Psoas muscle (tissue), 8 donors: ENCODE data around the gene SCNN1A. TPM values are rescaled to one million over a fixed set of nuclear protein-coding genes. Genes with fewer than 3 reads are reported as not detected.

Source experiments
- ATAC-seq, 4 donors: fragments of 200-7000 bp; cut with Tn5 transposase; one replicate each; pipeline ENCODE4 v1.9.1; 2020; ENCODE audit warnings: moderate library complexity in 3 of 4, mild to moderate bottlenecking in 2 of 4
- DNase-seq, 2 donors: peaks; one replicate each; pipeline ENCODE4 v3.0.0-alpha.2; 2020
- H3K27ac ChIP-seq: fragments of 200-600 bp; one replicate; pipeline ENCODE4 v1.8.0; 2022
- H3K27me3 ChIP-seq, 3 donors: fragments of 200-600 bp in 1 of 3; one replicate each; pipeline versions ENCODE4 v1.6.1 to v1.8.0; 2013 to 2022; ENCODE audit warnings: low read length in 2 of 3, mild to moderate bottlenecking in 2 of 3, moderate library complexity in 1 of 3; ENCODE audit not compliant: insufficient read depth in 3 of 3
- H3K36me3 ChIP-seq, 2 donors: fragments of 200-600 bp in 1 of 2; one replicate each; pipeline versions ENCODE4 v1.6.1 to v1.8.0; 2013 to 2022; ENCODE audit warnings: low read depth in 1 of 2, mild to moderate bottlenecking in 1 of 2, moderate library complexity in 1 of 2; ENCODE audit not compliant: insufficient read depth in 1 of 2
- H3K4me1 ChIP-seq: fragments of 200-600 bp; one replicate; pipeline ENCODE4 v1.8.0; 2022
- H3K4me3 ChIP-seq: fragments of 200-600 bp; one replicate; pipeline ENCODE4 v1.8.0; 2022; ENCODE audit warnings: mild to moderate bottlenecking
- H3K9me3 ChIP-seq: fragments of 200-600 bp; one replicate; pipeline ENCODE4 v1.8.0; 2022
- WGBS, 3 donors: extraction: QIAGEN DNeasy Blood & Tissue Kit; methylation state at CpG; one replicate each; pipeline versions ENCODE4 v1.1.6 to v1.1.7; 2013; 5-methylcytosine and 5-hydroxymethylcytosine counted together
- intact Hi-C, 2 donors: fragments of 100-400 bp; cut with DNase I; formaldehyde crosslinking; loops; one replicate each; pipeline versions ENCODE4 v1.11.0 to v1.14.2; 2022
- polyA plus RNA-seq, 3 donors: library from polyadenylated mRNA; stranded (reverse); fragments of 200-250 nt; gene quantifications; one replicate each; pipeline ENCODE4 v1.2.3, GENCODE V29; 2013
- total RNA-seq, 4 donors: library from RNA; stranded (reverse); fragmentation: NEBNext Ultra II Directional in 2 of 4; extraction: Animal tissue kit (Norgen Biotek cat#: 25700) in 2 of 4; gene quantifications; one replicate each; pipeline versions ENCODE4 v1.2.1 to v1.2.4, GENCODE V29; 2021 to 2023
- TF ChIP-seq, protein P1 (sequence below): fragments of 200-600 bp; IDR thresholded peaks from one replicate; pipeline ENCODE4 v1.8.0; 2022; ENCODE audit warnings: antibody characterized with exemption
- donor health status: healthy with polysubstance abuse.
- donor health status: DM: no; HTN: no; CAD: no; lungs with moderate emphysema.
- donor health status: Bipolar disorder and iron deficiency.
- donor health status: healthy.
- donor health status: DM: yes; HTN: yes; CAD: no.
- donor health status: DM: no; HTN: no; CAD: no.
- donor health status: DM: no; HTN: no; CAD: no.
- donor health status: DM: yes; HTN: yes; CAD: no.

The SCNN1A gene
- total and polyA plus RNA-seq, 7 donors: 0.03 to 0.57 (median 0.39) TPM

DNA sequence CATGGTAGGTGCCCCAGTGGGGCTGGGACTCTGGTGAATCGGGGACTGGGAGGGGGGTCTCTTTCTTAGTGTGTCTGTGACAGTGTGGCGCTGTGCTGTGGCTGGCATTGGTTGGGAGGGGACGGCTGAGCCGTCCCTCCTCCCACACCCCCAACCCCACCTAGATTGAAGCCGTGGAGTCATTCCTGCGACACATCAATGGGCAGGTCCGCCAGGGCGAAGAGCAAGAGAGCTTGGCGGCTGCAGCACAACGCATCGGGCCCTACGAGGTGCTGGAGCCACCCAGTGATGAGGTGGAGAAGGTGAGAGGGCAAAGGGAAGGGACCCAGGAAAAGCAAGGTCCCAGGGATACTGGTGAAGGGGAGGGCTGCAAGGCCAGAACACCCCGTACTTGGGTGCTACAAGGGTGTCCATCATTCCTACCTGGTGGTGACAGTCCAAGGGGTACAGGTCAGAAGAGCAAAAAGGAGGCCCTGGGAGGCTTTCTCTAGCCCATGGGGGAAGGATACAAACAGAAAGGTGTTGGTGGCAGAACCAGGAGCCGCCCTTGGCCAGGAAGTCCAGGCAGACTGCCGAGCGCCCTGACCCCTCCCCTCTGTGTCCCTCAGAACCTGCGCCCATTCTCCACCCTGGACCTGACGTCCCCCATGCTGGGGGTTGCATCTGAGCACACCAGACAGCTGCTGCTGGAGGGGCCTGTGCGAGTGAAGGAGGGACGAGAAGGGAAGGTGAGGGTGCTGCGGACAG, 57.5 kb downstream of the SCNN1A start:
- no peak overlapping the region for H3K27ac ChIP-seq
- no peak for ATAC-seq
- no peaks in the 10 kb centered on the region for H3K9me3 ChIP-seq
- no peak overlapping the region for H3K4me3 ChIP-seq
- H3K4me1 ChIP-seq: peaks cover 13% of the 10 kb centered on the region
- WGBS, 3 donors: 85 to 90% (median 90%) methylated on average over 21 of the region's 21 CpGs
- peak in 1 of 2 donors; percentile 41 for DNase-seq
- H3K36me3 ChIP-seq: no peaks in the 10 kb centered on the region
- H3K27me3 ChIP-seq: no peaks in the 10 kb centered on the region
- intact Hi-C loops: no loop called here
- TF ChIP-seq, protein P1, sequence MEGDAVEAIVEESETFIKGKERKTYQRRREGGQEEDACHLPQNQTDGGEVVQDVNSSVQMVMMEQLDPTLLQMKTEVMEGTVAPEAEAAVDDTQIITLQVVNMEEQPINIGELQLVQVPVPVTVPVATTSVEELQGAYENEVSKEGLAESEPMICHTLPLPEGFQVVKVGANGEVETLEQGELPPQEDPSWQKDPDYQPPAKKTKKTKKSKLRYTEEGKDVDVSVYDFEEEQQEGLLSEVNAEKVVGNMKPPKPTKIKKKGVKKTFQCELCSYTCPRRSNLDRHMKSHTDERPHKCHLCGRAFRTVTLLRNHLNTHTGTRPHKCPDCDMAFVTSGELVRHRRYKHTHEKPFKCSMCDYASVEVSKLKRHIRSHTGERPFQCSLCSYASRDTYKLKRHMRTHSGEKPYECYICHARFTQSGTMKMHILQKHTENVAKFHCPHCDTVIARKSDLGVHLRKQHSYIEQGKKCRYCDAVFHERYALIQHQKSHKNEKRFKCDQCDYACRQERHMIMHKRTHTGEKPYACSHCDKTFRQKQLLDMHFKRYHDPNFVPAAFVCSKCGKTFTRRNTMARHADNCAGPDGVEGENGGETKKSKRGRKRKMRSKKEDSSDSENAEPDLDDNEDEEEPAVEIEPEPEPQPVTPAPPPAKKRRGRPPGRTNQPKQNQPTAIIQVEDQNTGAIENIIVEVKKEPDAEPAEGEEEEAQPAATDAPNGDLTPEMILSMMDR: no peak

DNA sequence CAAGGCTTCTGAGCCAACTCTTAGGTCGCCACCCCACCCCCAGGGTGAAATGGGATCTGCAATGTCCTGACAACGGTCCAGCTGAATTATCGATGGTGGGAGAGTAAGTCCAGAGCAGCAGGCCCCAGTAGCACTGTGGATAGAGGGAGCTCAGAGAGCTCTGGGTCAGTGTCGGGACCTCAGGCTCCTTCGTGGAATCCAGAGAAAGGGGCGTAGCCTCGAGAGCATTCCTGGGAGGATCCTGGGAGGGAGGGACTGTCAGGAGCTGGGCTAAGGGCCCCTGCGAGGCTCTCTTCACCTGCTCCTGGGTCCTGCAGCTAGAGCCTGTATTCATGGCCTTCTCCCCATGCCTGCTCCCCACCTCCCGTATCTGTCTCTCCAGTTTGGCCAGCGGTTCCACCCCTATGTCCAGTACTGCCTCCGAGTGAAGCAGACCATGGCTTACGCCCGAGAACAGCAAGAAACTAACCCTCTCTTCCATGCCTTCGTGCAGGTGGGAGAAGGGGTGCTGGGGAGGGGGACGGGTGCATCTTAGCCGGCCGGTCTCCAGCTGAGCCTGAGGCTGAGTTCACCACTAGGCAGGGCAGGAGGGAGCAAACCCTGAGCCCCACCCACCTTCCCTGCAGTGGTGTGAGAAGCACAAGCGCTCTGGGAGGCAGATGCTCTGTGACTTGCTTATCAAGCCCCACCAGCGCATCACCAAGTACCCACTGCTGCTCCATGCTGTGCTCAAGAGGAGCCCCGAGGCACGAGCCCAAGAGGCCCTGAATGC, 58.3 kb downstream of the SCNN1A start:
- 80 to 88% (median 84%) methylated on average over 21 of the region's 21 CpGs for WGBS, 3 donors
- Histone ChIP-seq H3K36me3 (no peaks in the 10 kb centered on the region), H3K27ac (no peak overlapping the region), H3K27me3 (no peaks in the 10 kb centered on the region), H3K4me3 (no peak overlapping the region), H3K4me1 (peaks cover 5% of the 10 kb centered on the region), H3K9me3 (no peaks in the 10 kb centered on the region)
- intact Hi-C loops: no loop called here
- DNase-seq (no peak), ATAC-seq (no peak)
- TF ChIP-seq, protein P1: no peak

DNA sequence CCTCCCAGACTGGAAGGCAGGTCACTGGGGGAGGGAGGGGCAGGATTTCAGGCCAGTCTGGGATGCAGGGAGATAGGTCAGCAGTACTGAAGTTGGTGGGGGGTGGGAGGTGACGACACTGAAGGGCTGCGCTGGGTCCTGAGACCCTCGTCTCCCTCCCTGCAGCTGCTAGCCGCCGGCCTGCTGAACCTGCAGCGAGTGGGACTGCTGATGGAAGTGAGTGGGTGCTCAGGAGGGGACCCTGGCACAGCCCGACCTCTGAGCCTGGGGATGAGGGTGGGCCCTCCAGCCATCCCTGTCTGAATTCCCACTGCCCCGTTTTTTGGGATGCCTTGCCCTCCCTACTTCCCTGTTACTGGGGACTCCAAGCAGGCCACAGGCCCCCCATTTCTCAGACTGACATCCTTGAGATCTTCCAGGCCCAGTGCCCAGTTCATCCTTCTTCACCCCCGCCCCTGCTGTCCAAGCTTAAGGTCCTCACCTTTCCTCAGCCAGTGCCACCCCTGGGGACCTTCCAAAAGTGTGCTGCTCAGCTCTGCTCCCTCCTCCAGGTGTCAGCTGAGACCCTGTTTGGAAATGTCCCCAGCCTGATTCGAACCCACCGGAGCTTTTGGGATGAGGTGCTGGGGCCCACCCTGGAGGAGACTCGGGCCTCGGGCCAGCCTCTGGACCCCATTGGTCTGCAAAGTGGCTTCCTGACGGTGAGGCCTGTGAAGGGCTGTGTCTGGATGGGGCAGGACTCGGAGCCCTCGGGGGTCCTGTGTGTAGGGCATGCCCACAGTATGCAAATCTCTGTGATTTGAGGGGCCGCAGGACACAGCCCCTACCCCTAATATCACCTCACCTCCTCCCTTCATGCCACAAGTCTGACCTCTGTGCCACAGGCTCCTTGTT, 59.4 kb downstream of the SCNN1A start:
- H3K4me1 ChIP-seq: no peaks in the 10 kb centered on the region
- TF ChIP-seq, protein P1: no peak
- intact Hi-C loops: no loop called here
- no peaks in the 10 kb centered on the region for H3K36me3 ChIP-seq
- DNase-seq (no peak), ATAC-seq (peak in 1 of 4 donors; percentile 2)
- H3K9me3 ChIP-seq: no peaks in the 10 kb centered on the region
- no peak overlapping the region for H3K4me3 ChIP-seq
- H3K27me3 ChIP-seq: peaks cover 0 to 8% (median 4%) of the 10 kb centered on the region in 3 donors
- H3K27ac ChIP-seq: no peak overlapping the region
- 92 to 96% (median 93%) methylated on average over 17 of the region's 17 CpGs for whole genome bisulfite sequencing, 3 donors

DNA sequence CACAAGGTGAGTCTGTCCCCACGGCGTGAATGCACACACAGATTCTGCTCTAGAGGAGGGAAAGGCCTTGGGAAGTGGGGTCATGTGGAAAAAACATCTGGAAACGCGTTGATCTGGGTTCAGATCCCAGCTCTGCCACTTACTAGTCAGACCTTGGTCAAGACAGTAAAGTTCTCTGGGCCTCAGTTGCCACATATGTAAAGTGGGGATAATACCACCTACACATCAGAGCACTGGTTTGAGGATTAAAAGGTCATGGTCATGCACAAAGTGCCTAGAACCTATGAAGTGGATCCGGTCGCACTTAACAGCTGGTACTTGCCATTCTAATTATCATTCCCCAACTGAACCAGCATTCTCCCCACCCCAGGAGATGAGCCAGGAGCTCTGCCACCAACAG, 60.2 kb downstream of the SCNN1A start:
- WGBS, 3 donors: 82 to 83% (median 83%) methylated on average over 6 of the region's 6 CpGs
- ATAC-seq (no peak), DNase-seq (no peak)
- H3K4me3 ChIP-seq: no peak overlapping the region
- no peaks in the 10 kb centered on the region for H3K9me3 ChIP-seq
- TF ChIP-seq, protein P1: no peak
- intact Hi-C loops: no loop called here
- no peak overlapping the region for H3K27ac ChIP-seq
- H3K27me3 ChIP-seq: peaks cover 0 to 16% (median 10%) of the 10 kb centered on the region in 3 donors
- no peaks in the 10 kb centered on the region for H3K4me1 ChIP-seq
- H3K36me3 ChIP-seq: no peaks in the 10 kb centered on the region
